VCaP (cell line): ENCODE measurements around the gene LRIG3.

ENCODE experiments used
- H3K27ac ChIP-seq: fragments of 450-650 bp; 2 replicates; pipeline ENCODE4 v1.5.1; 2017
- TF ChIP-seq, protein P1 (sequence below): fragments of 450-650 bp; conservative IDR thresholded peaks from 2 replicates; pipeline ENCODE4 v1.5.1; 2017; ENCODE audit warnings: mild to moderate bottlenecking, moderate library complexity

LRIG3 gene, protein sequence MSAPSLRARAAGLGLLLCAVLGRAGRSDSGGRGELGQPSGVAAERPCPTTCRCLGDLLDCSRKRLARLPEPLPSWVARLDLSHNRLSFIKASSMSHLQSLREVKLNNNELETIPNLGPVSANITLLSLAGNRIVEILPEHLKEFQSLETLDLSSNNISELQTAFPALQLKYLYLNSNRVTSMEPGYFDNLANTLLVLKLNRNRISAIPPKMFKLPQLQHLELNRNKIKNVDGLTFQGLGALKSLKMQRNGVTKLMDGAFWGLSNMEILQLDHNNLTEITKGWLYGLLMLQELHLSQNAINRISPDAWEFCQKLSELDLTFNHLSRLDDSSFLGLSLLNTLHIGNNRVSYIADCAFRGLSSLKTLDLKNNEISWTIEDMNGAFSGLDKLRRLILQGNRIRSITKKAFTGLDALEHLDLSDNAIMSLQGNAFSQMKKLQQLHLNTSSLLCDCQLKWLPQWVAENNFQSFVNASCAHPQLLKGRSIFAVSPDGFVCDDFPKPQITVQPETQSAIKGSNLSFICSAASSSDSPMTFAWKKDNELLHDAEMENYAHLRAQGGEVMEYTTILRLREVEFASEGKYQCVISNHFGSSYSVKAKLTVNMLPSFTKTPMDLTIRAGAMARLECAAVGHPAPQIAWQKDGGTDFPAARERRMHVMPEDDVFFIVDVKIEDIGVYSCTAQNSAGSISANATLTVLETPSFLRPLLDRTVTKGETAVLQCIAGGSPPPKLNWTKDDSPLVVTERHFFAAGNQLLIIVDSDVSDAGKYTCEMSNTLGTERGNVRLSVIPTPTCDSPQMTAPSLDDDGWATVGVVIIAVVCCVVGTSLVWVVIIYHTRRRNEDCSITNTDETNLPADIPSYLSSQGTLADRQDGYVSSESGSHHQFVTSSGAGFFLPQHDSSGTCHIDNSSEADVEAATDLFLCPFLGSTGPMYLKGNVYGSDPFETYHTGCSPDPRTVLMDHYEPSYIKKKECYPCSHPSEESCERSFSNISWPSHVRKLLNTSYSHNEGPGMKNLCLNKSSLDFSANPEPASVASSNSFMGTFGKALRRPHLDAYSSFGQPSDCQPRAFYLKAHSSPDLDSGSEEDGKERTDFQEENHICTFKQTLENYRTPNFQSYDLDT

DNA sequence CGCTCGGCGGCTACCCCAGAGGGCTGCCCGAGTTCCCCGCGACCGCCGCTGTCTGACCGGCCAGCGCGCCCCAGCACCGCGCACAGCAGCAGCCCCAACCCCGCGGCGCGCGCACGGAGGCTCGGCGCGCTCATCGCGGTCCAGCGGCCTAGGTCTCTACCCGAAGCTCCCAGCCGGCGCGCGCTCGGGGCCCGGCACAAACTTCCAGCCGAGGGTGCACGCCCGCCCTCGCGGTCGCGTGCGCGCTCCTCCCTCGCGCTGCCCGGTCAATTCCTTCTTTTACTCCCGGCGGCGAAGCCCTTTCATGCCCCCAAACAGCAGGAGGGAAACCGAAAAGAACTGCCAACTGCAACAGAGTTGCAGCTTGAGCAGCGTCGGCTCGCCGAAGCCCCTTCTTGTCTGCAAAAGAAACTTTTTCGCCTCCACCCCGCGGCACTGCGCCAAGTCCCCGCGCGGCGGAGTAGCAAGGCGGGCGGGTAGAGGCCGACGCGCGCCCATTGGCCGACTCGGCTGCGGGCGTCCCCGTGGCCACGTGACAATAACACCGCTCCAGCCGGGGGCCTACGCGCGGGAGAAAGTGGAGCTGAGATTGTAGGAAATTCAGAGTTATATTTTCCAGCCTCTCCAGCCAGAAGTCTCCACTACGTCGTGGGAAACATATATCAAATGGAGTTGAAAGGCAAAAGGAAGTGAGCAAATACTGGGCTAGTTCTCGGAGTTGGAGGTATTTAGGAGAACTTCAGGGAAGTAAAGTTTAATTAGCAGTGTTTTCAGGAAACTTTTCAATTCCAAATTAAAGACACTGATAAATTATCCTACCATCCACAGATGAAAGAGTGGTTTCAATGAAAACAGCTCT is at the start of gene LRIG3:
Gene LRIG3 (minus strand): TSS at position 403 of the 859 bp plus-strand sequence. CDS start 269 bp downstream, at position 134.
- TF ChIP-seq, protein P1, sequence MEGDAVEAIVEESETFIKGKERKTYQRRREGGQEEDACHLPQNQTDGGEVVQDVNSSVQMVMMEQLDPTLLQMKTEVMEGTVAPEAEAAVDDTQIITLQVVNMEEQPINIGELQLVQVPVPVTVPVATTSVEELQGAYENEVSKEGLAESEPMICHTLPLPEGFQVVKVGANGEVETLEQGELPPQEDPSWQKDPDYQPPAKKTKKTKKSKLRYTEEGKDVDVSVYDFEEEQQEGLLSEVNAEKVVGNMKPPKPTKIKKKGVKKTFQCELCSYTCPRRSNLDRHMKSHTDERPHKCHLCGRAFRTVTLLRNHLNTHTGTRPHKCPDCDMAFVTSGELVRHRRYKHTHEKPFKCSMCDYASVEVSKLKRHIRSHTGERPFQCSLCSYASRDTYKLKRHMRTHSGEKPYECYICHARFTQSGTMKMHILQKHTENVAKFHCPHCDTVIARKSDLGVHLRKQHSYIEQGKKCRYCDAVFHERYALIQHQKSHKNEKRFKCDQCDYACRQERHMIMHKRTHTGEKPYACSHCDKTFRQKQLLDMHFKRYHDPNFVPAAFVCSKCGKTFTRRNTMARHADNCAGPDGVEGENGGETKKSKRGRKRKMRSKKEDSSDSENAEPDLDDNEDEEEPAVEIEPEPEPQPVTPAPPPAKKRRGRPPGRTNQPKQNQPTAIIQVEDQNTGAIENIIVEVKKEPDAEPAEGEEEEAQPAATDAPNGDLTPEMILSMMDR: 0 out of 2 replicates have a peak, but pooled peaks have one; percentile 16
- peak within 1 kb of the TSS; percentile 92 for H3K27ac ChIP-seq

DNA sequence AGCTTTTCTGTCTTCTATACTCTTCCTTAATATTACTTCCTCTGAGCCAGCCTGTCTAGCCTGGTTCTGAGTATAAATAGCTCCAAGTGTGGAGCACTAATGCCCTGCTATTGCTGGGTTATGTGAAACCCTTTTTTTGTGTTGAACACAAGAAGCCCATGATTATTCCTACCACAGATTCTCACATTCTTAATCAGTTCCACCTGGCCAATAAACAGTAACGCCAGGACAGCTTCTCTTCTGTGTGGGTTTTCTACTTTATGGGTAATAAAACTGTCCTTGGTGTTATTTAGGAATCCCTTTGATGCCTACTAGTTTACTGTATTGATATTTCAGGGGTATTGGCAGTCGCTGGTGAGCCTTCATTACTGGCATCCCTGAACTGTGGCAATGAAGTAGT is 48.9 kb upstream of the LRIG3 start:
- TF ChIP-seq, protein P1: no peak
- H3K27ac ChIP-seq: no peak overlapping the region

DNA sequence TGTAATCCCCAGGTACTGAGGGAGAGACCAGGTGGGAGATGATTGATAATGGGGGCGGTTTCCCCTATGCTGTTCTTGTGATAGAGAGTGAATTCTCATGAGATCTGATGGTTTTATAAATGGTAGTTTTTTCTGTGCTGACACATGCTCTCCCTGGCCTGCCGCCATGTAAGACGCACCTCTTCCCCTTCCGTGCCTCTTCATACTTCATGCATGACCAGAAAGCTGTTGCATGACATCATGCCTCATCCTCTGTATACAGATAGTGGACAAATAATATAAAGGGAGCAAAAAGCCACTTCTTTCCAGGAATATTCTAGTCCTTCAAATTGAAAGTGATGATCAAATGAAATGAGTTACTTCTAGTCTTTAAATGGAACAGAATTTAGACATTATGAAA is 47.3 kb upstream of the LRIG3 start:
- TF ChIP-seq, protein P1: no peak
- no peak overlapping the region for H3K27ac ChIP-seq

DNA sequence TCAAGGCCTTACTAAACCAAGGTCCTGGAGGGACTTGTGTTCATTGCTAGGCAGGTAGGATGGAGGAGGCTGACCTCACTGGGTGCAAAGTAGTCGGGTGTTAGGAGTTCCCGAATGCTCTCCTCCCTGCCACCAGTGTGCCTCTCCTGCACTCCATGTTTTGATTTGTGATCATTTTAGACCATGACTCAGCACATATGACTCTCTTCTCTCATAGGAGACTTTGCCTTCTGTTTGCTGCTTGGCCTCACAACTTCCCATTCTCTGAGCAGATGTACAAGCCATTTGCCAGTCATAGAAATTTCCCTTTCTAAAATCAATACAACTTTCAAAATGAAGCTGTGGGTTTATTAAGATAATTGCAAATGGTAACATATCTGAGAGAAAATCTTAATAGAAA is 46.6 kb upstream of the LRIG3 start:
- TF ChIP-seq, protein P1: no peak
- no peak overlapping the region for H3K27ac ChIP-seq

DNA sequence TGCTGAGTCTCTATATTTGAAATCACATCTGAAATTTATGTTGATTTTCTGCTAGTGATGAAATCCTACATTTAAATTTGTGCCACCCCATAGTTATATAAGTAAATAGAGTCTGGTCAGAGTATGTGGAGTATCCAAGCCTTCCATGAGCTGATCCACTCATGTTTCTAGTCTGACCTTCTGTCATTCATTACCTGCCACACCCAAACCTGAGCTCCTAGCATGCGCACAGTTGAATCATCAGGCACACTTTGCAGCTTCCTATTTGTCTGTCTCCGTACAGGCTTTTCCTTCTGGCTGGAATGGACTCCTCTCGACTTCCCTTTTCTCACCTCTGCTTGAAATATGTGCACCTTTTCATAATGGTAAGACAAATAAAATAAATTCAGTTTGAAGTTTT is 45.3 kb upstream of the LRIG3 start:
- H3K27ac ChIP-seq: no peak overlapping the region
- TF ChIP-seq, protein P1: no peak

DNA sequence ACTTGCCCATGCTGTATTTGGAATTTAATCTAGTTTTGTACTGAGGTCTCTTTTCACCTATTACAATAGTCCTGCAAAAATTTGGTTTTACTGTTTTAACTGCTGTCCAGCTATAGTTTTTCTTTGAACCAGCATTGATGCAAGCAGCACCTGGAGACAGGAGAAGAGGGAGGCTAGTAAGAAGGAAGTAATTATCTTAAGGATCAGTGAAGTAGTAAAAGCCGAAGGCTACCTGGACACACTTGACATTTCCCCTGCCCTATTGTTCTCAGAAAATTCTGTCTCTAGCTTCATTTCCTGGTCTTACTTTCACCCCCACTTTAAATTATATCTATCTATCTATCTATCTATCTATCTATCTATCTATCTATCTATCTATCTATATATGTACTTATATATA is 43.5 kb upstream of the LRIG3 start:
- TF ChIP-seq, protein P1: no peak

More for the DNA sequence above, 43.5 kb upstream of the LRIG3 start:
- H3K27ac ChIP-seq: peak overlapping the region; percentile 9; the same call in 1 of the 2 replicates
